Panc1 (cell line): Measurements from ENCODE around the gene ZC3HAV1.

Experiments used
- POLR2AphosphoS5 ChIP-seq: IDR thresholded peaks from 2 replicates; pipeline ENCODE4 v1.6.1; 2012; ENCODE audit warnings: mild to moderate bottlenecking, low read depth, low read length, moderate library complexity
- SIN3A ChIP-seq: IDR thresholded peaks from 2 replicates; pipeline ENCODE4 v1.6.1; 2012; ENCODE audit warnings: low read depth, mild to moderate bottlenecking, low read length, moderate library complexity, borderline replicate concordance; ENCODE audit not compliant: insufficient read depth
- TF ChIP-seq, protein P1 (sequence below): fragments of 450-650 bp; IDR thresholded peaks from 2 replicates; pipeline ENCODE4 v1.5.1; 2017; ENCODE audit warnings: mild to moderate bottlenecking

DNA sequence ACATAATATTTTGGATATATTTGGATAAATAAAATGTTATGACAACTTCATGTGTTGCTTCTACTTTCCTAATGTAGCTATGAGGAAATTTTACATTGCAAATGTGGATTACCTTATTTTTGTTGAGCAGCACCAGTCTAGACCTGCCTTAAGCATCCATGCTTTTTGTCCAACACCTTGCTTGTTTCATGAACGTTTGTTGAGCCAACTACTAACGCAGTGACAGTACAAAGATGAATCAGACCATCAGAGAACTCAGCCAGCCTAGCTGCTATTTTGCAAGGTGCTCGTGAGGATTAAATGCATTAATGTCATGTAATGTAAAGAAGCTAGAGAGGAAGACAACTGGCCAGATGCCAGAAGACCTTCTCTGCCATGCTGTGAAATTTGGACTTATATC, 72.6 kb downstream of the ZC3HAV1 start:
- TF ChIP-seq, protein P1, sequence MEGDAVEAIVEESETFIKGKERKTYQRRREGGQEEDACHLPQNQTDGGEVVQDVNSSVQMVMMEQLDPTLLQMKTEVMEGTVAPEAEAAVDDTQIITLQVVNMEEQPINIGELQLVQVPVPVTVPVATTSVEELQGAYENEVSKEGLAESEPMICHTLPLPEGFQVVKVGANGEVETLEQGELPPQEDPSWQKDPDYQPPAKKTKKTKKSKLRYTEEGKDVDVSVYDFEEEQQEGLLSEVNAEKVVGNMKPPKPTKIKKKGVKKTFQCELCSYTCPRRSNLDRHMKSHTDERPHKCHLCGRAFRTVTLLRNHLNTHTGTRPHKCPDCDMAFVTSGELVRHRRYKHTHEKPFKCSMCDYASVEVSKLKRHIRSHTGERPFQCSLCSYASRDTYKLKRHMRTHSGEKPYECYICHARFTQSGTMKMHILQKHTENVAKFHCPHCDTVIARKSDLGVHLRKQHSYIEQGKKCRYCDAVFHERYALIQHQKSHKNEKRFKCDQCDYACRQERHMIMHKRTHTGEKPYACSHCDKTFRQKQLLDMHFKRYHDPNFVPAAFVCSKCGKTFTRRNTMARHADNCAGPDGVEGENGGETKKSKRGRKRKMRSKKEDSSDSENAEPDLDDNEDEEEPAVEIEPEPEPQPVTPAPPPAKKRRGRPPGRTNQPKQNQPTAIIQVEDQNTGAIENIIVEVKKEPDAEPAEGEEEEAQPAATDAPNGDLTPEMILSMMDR: no peak
- TF ChIP-seq POLR2AphosphoS5: no peak
- no peak for TF ChIP-seq SIN3A
